Measurements from ENCODE around the gene D2HGDH.
"Not testable (repeated sequence)": the region's sequence is repeated elsewhere in the genome, so short reads cannot be mapped to it uniquely, and the experiment has no call there.

D2HGDH gene

DNA sequence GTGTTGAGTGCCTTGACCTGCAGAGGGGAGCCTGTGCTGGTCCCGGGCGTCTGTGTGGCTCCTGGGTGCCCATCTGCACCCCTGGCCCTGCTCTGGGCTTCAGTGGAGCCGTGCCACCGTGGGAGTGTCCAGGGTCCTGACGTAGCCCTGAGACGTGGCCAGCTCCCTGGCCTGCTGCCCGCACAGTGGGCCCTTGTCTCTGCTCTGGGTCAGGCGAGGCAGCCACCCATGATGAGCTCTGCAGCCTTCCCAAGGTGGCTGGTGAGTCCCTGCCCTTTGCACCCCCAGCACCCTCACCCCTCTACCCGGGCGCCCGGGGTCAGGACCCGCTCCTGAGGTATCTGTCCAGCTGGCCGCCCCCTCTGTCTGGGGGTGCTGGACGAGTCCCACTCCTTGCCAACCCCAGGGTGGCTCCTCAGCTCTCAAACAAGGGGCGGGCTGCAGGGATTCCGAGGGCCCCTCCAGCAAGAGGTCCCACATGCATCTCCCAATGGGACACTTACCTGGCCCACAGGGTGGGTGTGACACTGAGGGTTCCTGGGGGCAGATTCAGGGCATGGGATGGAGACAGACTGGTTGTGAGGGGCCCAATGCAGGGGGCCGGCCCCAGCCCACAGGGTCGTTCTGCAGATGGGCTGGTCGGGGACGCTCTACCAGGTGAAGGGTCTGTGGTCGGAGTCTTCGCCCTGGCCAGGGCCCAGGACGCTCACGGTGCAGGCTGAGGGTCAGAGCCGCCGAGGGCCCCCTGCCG lies 76.9 kb downstream of the D2HGDH start:
- no peak for DNase-seq

DNA sequence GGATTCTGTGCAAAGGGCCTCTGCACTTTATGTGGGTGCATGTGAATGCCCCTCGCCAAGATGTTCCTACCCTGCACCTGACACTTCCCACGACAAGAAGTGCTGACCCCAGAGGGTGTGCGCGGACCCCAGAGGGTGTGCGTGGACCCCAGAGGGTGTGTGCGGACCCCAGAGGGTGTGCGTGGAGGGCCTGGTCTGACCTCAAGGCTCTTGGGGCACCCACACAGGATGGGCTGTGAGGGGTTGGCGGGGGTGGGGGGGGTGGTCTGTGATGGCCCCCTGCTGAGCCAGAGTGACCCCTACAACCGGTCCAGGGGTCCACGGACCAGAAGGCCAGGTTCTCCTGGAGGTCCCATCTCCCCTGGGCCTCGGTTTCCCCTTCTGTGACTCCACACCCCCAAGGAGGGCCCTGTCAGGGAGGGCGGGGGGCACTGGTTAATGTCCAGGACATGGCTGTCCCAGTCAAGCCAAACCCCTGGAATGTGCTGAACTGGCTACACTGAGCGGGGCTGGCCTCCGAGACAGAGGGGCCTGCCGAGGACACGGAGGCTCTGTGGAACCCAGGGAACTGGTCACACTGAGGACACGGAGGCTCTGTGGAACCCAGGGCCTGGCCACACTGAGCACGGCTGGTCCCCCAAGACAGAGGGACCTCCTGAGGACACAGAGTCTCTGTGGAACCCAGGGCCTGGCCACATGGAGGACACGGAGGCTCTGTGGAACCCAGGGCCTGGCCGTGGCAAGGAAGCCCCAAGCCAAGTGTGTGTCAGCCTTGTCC lies 77.7 kb downstream of the D2HGDH start:
- DNase-seq, result no peak

DNA sequence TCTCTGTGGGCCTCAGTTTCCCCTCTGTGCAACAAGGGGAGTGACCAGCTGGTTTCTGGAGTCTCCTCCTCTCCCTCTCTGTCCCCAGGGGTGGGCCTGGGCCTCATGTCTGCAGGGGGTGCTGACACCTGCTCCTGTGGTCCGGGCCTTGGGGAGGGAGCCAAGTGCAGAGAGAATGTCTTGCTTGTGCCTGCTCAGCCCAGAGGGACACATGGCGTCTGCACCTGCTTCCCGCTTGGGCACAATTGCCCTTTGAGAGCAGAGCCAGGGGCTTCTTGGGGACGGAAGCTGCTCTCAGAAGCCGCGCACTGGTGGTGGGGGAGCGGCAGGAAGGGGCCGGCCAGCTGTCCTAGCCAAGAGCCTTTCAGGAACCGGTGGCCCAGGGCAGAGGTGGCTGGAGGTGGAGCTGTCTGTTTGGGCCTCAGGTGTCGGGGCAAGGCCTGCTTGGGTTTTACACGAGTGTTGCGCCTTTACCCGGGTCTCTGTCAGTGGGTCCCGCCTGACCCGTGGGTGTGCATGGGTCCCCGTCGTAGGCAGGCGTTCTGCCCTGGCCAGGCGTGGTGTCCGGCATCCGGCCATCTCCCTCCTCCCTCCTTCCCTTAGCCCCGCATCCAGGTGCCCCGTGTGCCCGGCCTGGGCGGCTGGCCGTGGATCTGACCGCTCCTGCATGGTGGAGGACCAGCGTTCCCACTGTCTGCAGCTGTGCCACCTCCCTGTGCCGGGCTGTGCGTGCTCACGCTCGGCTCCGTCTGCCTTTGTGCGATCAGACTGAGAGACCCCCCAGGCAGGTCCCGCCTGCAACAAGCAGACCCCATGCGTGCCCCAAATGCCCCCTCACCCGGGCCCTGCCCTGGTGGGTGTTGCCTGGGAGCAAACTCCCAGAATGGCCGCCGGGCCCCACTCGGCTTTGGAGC lies 78.6 kb downstream of the D2HGDH start:
- DNase-seq, result no peak

DNA sequence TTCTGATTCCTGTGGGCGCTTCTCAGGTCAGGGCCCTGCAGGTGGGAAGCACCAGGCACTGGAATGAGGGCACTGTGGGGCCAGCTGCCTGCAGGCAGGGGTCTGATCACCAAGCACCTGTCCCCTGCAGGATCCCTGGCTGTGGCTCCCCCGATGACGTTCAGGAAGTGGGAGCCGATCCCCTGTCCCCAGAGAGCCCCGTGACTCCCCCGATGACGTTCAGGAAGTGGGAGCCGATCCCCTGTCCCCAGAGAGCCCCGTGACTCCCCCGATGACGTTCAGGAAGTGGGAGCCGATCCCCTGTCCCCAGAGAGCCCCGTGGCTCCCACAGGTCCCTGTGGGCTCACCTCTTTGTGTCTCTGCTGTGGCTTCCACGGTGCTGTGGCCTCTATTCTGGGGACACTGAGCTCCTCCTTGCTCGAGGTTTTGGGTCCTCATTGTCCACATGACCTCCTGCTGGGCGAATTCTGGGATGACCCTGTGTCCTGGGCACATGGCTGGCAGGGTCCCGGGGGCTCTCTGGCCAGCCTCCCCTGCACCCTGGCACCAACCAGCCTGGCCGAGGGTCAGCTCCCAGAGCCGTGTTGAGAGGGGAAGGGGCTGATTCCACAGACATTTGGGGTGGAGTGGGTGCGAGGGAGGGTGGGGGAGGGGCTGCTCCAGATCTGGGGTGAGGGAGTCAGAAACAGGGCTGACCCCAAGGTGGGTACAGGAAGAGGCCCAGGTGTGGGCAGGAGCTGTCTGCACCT lies 79.4 kb downstream of the D2HGDH start:
- DNase-seq, result no peak

DNA sequence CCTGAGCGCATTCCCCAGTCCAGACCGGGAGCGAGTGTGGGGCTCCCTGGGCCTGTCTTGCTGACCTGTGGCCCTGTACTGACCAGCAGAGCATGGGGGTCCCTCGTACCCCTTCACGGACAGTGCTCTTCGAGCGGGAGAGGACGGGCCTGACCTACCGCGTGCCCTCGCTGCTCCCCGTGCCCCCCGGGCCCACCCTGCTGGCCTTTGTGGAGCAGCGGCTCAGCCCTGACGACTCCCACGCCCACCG lies 79.9 kb downstream of the D2HGDH start:
- DNase-seq, result no peak

DNA sequence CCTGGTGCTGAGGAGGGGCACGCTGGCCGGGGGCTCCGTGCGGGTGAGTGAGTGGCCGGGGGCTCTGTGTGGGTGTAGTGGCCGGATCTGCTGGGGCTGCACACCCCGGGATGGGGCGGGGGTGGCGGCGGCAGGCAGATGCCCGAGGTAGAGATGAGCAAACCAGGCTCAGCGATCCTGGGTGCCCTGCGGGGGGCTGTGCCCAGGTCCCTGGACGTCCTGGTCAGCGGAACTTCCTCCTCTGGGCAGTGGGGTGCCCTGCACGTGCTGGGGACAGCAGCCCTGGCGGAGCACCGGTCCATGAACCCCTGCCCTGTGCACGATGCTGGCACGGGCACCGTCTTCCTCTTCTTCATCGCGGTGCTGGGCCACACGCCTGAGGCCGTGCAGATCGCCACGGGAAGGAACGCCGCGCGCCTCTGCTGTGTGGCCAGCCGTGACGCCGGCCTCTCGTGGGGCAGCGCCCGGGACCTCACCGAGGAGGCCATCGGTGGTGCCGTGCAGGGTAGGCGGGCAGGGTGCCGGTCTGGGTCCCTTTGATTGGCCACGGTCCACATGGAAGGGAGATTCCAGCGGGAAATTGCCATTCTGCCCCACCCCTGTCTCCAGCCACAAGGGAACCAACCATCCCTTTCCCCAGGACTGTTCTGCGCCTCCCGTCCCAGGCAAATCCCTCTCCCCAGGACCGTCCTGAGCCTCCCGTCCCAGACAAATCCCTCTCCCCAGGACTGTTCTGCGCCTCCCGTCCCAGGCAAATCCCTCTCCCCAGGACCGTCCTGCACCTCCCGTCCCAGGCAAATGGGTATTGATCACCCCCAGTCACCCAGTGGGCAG lies 80.4 kb downstream of the D2HGDH start:
- DNase-seq, result no peak

DNA sequence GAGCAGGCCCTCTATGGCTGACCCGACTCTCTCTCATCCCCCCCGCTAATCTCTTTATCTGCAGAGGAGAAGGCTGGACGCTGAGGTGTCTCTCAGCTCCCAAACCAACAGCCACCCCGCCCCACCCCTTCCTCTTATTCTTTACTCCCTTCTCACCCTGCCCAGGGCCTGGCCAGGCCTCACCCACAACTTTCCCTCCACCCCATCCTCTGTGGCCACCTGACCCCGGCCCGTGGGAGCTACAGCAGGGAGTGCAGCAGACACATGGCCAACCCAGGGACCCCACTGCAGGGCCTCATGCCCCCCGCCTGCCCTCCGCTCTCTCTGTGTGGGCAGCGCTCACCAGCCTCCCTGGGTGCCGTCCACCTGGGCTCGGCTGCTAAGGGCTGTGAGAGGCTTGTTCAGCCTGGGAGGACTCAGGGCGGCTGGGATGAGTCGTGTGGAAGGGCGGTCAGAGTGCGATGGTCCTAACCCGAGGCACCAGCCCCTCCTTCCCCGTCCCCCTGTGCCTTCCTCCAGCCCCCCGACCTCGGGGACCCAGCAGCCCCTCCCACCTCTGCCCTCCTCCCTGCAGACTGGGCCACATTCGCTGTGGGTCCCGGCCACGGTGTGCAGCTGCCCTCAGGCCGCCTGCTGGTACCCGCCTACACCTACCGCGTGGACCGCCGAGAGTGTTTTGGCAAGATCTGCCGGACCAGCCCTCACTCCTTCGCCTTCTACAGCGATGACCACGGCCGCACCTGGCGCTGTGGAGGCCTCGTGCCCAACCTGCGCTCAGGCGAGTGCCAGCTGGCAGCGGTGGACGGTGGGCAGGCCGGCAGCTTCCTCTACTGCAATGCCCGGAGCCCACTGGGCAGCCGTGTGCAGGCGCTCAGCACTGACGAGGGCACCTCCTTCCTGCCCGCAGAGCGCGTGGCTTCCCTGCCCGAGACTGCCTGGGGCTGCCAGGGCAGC lies 81.3 kb downstream of the D2HGDH start:
- no peak for DNase-seq

DNA sequence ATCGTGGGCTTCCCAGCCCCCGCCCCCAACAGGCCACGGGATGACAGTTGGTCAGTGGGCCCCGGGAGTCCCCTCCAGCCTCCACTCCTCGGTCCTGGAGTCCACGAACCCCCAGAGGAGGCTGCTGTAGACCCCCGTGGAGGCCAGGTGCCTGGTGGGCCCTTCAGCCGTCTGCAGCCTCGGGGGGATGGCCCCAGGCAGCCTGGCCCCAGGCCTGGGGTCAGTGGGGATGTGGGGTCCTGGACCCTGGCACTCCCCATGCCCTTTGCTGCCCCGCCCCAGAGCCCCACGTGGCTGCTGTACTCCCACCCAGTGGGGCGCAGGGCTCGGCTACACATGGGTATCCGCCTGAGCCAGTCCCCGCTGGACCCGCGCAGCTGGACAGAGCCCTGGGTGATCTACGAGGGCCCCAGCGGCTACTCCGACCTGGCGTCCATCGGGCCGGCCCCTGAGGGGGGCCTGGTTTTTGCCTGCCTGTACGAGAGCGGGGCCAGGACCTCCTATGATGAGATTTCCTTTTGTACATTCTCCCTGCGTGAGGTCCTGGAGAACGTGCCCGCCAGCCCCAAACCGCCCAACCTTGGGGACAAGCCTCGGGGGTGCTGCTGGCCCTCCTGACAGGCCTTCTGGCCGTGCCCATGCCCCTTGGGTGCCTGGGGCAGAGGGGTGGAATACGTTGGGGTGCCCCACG lies 82.1 kb downstream of the D2HGDH start:
- no peak for DNase-seq

DNA sequence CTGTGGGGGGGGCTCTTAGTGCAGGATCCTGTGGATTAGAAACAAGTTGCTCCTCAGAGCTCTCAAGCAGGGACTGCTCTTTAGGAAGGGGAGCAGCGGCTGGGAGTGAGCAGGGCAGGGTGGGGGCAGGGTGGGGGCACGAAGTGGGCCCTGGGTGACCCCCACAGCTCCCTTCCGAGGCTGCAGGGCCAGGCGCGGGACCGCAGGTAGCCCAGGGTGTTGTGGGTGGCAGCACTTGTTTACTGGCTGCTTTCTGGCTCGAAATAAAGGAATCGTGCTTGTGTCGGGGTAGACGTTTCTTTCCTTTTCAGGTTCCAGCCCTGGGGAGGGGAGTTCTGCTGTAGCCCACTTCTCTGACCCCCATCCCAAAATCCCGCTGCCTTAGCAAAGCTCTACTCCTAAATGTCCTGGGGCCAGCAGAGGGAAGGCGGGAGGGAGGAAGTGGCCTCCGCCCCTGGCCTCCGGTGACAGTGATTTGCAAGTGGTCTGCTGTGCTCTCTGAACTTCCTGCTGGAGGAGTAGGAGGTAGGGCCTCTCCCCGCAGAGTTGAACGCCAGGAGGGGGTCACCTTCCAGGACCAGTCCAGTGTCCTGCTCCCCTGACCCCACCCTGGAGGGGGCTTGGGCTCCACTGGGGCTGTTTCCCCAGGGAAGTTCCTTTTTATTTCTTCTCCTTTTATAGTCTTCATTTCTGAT lies 82.8 kb downstream of the D2HGDH start:
- DNase-seq, result no peak

DNA sequence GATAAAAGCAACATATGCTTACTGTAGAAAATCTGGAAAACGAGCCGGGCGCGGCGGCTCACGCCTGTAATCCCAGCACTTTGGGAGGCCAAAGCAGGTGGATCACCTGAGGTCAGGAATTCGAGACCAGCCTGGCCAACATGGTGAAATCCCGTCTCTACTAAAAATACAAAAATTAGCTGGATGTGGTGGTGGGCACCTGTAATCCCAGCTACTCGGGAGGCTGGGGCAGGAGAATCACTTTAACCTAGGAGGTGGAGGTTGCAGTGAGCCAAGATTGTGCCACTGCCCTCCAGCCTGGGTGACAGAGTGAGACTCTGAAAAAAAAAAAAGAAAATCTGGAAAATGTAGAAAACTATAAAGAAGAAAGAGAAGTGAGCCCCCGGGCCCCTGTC lies 83.4 kb downstream of the D2HGDH start:
- DNase-seq, result not testable (repeated sequence)
